ENCODE results near the gene LRRC40.
"Not testable (repeated sequence)": the region's sequence is repeated elsewhere in the genome, so short reads cannot be mapped to it uniquely, and the experiment has no call there.

Gene LRRC40

GRCh38 chr1:70200065-70200464, 5.3 kb downstream of the LRRC40 start:
- no peak for DNase-seq

GRCh38 chr1:70196333-70196732, 9.0 kb downstream of the LRRC40 start:
- DNase-seq = no peak

GRCh38 chr1:70195342-70195741, 10.0 kb downstream of the LRRC40 start:
- DNase-seq = no peak

- no peak for DNase-seq
Observed at GRCh38 chr1:70194601-70195000, 10.8 kb downstream of the LRRC40 start.

- not testable (repeated sequence) for DNase-seq
Observed at GRCh38 chr1:70192446-70192845, 12.9 kb downstream of the LRRC40 start.

- DNase-seq = no peak
Observed at GRCh38 chr1:70190180-70190579, 15.2 kb downstream of the LRRC40 start.

- no peak for DNase-seq
Observed at GRCh38 chr1:70188522-70188921, 16.9 kb downstream of the LRRC40 start.

GRCh38 chr1:70185181-70185580, 20.2 kb downstream of the LRRC40 start:
- not testable (repeated sequence) for DNase-seq

GRCh38 chr1:70171512-70171911, 33.9 kb downstream of the LRRC40 start:
- DNase-seq = no peak

- no peak for DNase-seq
Observed at GRCh38 chr1:70169018-70169839, 36.1 kb downstream of the LRRC40 start.

GRCh38 chr1:70168283-70168682, 37.1 kb downstream of the LRRC40 start:
- DNase-seq = no peak

- no peak for DNase-seq
Observed at GRCh38 chr1:70164350-70164749, 41.0 kb downstream of the LRRC40 start.

- no peak for DNase-seq
Observed at GRCh38 chr1:70156529-70157120, 48.8 kb downstream of the LRRC40 start.

- DNase-seq = no peak
Observed at GRCh38 chr1:70153739-70154138, 51.6 kb downstream of the LRRC40 start.

GRCh38 chr1:70150444-70150843, 54.9 kb downstream of the LRRC40 start:
- DNase-seq = no peak

GRCh38 chr1:70146488-70146887, 58.9 kb downstream of the LRRC40 start:
- DNase-seq = no peak

GRCh38 chr1:70143048-70143659, 62.2 kb downstream of the LRRC40 start:
- peak in 1 of 2 experiments; percentile 1 for DNase-seq

GRCh38 chr1:70142075-70142474, 63.3 kb downstream of the LRRC40 start:
- no peak for DNase-seq

GRCh38 chr1:70140894-70141293, 64.5 kb downstream of the LRRC40 start:
- no peak for DNase-seq

GRCh38 chr1:70140343-70140742, 65.0 kb downstream of the LRRC40 start:
- DNase-seq = no peak

GRCh38 chr1:70134148-70134547, 71.2 kb downstream of the LRRC40 start:
- DNase-seq = no peak

GRCh38 chr1:70117046-70117445, 88.3 kb downstream of the LRRC40 start:
- no peak for DNase-seq

- DNase-seq = no peak
Observed at GRCh38 chr1:70115315-70115714, 90.1 kb downstream of the LRRC40 start.

- no peak for DNase-seq
Observed at GRCh38 chr1:70112838-70113237, 92.5 kb downstream of the LRRC40 start.

Measured in AML-193 (cell line).